Activated CD4-positive, alpha-beta T cell treated with anti-CD3 and anti-CD28 coated beads, Interleukin-2, amount 10 ng/mL, durations not matched to agents 7 days and 5 days (primary cell): Measurements from ENCODE around the gene MRTFB. TPM values are rescaled to one million over a fixed set of nuclear protein-coding genes. Genes with fewer than 3 reads are reported as not detected.
"Not testable (repeated sequence)": the region's sequence is repeated elsewhere in the genome, so short reads cannot be mapped to it uniquely, and the experiment has no call there.

Experiments used
- CTCF ChIA-PET: fragments of 350-600 bp; sonication (Branson Sonifier 250); formaldehyde crosslinking; loops from one replicate; lab custom pipeline; 2021; ENCODE audit warnings: antibody characterized with exemption; lab: Charles Lee
- POLR2A ChIA-PET: fragments of 350-600 bp; sonication (Branson Sonifier 250); formaldehyde crosslinking; loops from one replicate; lab custom pipeline; 2021; ENCODE audit warnings: antibody characterized with exemption; lab: Charles Lee
- DNase-seq: peaks from one replicate; pipeline ENCODE4 v3.0.0-alpha.2; 2020
- H3K27ac Mint-ChIP-seq: one replicate; pipeline ENCODE4 v1.8.0; 2021; ENCODE audit warnings: mild to moderate bottlenecking, moderate library complexity, mixed read lengths
- H3K27me3 Mint-ChIP-seq: one replicate; pipeline ENCODE4 v1.8.0; 2021; ENCODE audit warnings: mixed read lengths
- H3K36me3 Mint-ChIP-seq: one replicate; pipeline ENCODE4 v1.8.0; 2021; ENCODE audit warnings: low read depth, mixed read lengths
- H3K4me1 Mint-ChIP-seq: one replicate; pipeline ENCODE4 v1.8.0; 2021; ENCODE audit warnings: mixed read lengths
- H3K4me3 Mint-ChIP-seq: one replicate; pipeline ENCODE4 v1.8.0; 2021; ENCODE audit warnings: mild to moderate bottlenecking, moderate library complexity, mixed read lengths
- H3K9me3 Mint-ChIP-seq: one replicate; pipeline ENCODE4 v1.8.0; 2021; ENCODE audit warnings: mixed read lengths
- total RNA-seq, 2 experiments: library from RNA; stranded (reverse); gene quantifications; one replicate each; pipeline ENCODE4 v1.2.3, GENCODE V29; 2021

MRTFB gene
- total RNA-seq, 2 experiments from 2014 or later, result 17.7 to 21.2 TPM

- no peaks in the 10 kb centered on the region for H3K27me3 Mint-ChIP-seq
- CTCF ChIA-PET, result interaction anchor here (1.4 kb wide), 1 partner anchor 10 kb away, joined by 4 read pairs; no protein-coding TSS in a partner anchor
- H3K4me3 Mint-ChIP-seq, result no peak overlapping the region
- peaks cover 8% of the 10 kb centered on the region for H3K4me1 Mint-ChIP-seq
- POLR2A ChIA-PET, result no interaction called here
- no peak for DNase-seq
- no peak overlapping the region for H3K27ac Mint-ChIP-seq
- H3K9me3 Mint-ChIP-seq, result peaks cover 4% of the 10 kb centered on the region
- H3K36me3 Mint-ChIP-seq, result no peaks in the 10 kb centered on the region
Observed at GRCh38 chr16:14172200-14172809, 101.2 kb downstream of the MRTFB start.

DNA sequence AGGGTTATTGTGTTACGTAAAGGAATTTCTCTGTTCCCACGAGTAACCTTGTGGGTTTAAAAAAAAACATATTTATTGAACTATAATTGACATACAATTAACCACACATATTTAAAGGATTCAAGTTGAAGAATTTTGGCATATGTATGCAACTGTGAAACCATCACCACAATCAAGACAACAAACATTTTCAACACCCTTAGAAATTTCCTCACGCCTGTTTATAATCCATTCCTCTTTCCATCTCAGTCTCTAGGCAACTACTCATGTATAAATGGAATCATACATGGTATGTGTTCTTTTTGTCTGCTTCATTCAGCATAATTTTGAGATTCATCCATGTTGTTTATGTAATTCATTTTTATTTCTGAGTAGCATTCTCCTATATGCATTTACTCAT is 104.0 kb downstream of the MRTFB start:
- ChIA-PET CTCF (no interaction called here), POLR2A (no interaction called here)
- peaks cover 4% of the 10 kb centered on the region for H3K9me3 Mint-ChIP-seq
- DNase-seq, result no peak
- H3K27ac Mint-ChIP-seq, result no peak overlapping the region
- no peaks in the 10 kb centered on the region for H3K36me3 Mint-ChIP-seq
- no peaks in the 10 kb centered on the region for H3K27me3 Mint-ChIP-seq
- no peak overlapping the region for H3K4me3 Mint-ChIP-seq
- no peaks in the 10 kb centered on the region for H3K4me1 Mint-ChIP-seq

GRCh38 chr16:14177704-14178103 is 106.6 kb downstream of the MRTFB start:
- no peak for DNase-seq
- Mint-ChIP-seq H3K9me3 (no peaks in the 10 kb centered on the region), H3K27ac (no peak overlapping the region), H3K36me3 (no peaks in the 10 kb centered on the region), H3K4me1 (no peaks in the 10 kb centered on the region), H3K4me3 (no peak overlapping the region), H3K27me3 (no peaks in the 10 kb centered on the region)
- POLR2A ChIA-PET, result no interaction called here
- CTCF ChIA-PET, result no interaction called here

DNA sequence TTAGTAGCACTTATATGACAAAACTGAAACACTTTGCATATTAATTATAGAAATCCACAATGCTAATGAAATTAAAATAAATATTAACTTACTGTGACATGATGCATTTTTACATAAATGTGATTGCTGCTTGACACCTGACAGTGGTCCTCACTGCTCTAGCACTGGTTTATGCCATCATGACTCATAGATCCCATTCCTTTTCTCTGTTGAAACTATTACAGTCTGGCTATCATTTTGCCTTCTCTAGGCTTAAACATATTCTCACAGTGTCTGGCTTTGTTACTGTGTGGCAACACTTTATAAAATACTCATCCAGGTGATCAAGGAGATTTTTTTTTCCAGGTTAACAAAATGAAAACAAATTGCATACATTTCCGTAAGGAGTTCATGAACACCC is 108.0 kb downstream of the MRTFB start:
- H3K27ac Mint-ChIP-seq, result no peak overlapping the region
- H3K4me1 Mint-ChIP-seq, result no peaks in the 10 kb centered on the region
- H3K27me3 Mint-ChIP-seq, result no peaks in the 10 kb centered on the region
- DNase-seq, result no peak
- no peak overlapping the region for H3K4me3 Mint-ChIP-seq
- H3K9me3 Mint-ChIP-seq, result no peaks in the 10 kb centered on the region
- ChIA-PET POLR2A (no interaction called here), CTCF (no interaction called here)
- no peaks in the 10 kb centered on the region for H3K36me3 Mint-ChIP-seq

GRCh38 chr16:14180481-14180944 is 109.4 kb downstream of the MRTFB start:
- H3K4me1 Mint-ChIP-seq, result peaks cover 5% of the 10 kb centered on the region
- no peaks in the 10 kb centered on the region for H3K27me3 Mint-ChIP-seq
- no peak for DNase-seq
- CTCF ChIA-PET, result no interaction called here
- H3K9me3 Mint-ChIP-seq, result no peaks in the 10 kb centered on the region
- H3K4me3 Mint-ChIP-seq, result no peak overlapping the region
- H3K36me3 Mint-ChIP-seq, result no peaks in the 10 kb centered on the region
- POLR2A ChIA-PET, result no interaction called here
- H3K27ac Mint-ChIP-seq, result no peak overlapping the region

GRCh38 chr16:14181371-14182050 is 110.4 kb downstream of the MRTFB start:
- DNase-seq, result no peak
- Mint-ChIP-seq H3K4me3 (no peak overlapping the region), H3K9me3 (no peaks in the 10 kb centered on the region), H3K27me3 (no peaks in the 10 kb centered on the region), H3K4me1 (peaks cover 15% of the 10 kb centered on the region), H3K27ac (no peak overlapping the region), H3K36me3 (no peaks in the 10 kb centered on the region)
- ChIA-PET CTCF (no interaction called here), POLR2A (no interaction called here)

- H3K27ac Mint-ChIP-seq, result no peak overlapping the region
- peaks cover 22% of the 10 kb centered on the region for H3K4me1 Mint-ChIP-seq
- no peak overlapping the region for H3K4me3 Mint-ChIP-seq
- H3K9me3 Mint-ChIP-seq, result no peaks in the 10 kb centered on the region
- no peak for DNase-seq
- H3K36me3 Mint-ChIP-seq, result no peaks in the 10 kb centered on the region
- ChIA-PET POLR2A (no interaction called here), CTCF (no interaction called here)
- no peaks in the 10 kb centered on the region for H3K27me3 Mint-ChIP-seq
Observed at GRCh38 chr16:14182999-14183398, 111.9 kb downstream of the MRTFB start.

DNA sequence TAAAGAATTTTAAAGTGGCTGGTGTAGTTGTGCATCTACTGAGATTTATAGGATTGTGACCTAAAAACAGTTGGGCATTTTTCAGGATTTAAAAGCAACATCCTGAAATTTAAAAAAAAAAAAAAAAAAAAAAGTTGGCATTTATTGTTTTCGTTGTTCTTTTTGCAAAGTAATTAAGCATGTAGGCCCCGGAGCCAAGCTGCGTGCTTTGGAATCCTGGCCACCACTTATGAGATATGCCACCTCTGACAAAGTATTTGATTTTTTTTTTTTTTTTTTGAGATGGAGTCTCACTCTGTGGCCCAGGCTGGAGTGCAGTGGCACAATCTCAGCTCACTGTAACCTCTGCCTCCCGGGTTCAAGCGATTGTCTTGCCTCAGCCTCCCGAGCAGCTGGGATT is 112.8 kb downstream of the MRTFB start:
- H3K9me3 Mint-ChIP-seq, H3K36me3 Mint-ChIP-seq, H3K4me3 Mint-ChIP-seq, H3K27ac Mint-ChIP-seq, POLR2A ChIA-PET, DNase-seq, H3K27me3 Mint-ChIP-seq: not testable (repeated sequence)
- H3K4me1 Mint-ChIP-seq, result peaks cover 22% of the 10 kb centered on the region
- CTCF ChIA-PET, result interaction anchor here (1.0 to 1.7 kb wide), 3 partner anchors 17 to 264 kb away, joined by 4 to 5 read pairs (median 5); partner anchors contain the start of gene ERCC4

- Mint-ChIP-seq H3K9me3 (no peaks in the 10 kb centered on the region), H3K4me3 (no peak overlapping the region), H3K27ac (peak overlapping the region; percentile 15), H3K36me3 (no peaks in the 10 kb centered on the region), H3K4me1 (peaks cover 32% of the 10 kb centered on the region), H3K27me3 (no peaks in the 10 kb centered on the region)
- POLR2A ChIA-PET, result interaction anchor here (0.6 to 1.1 kb wide), 2 partner anchors 10 to 17 kb away, joined by 3 read pairs; no protein-coding TSS in a partner anchor
- CTCF ChIA-PET, result interaction anchor here (0.6 to 1.7 kb wide), 3 partner anchors 10 to 1847 kb away, joined by 3 to 5 read pairs (median 4); no protein-coding TSS in a partner anchor
- DNase-seq, result peak; percentile 24
Observed at GRCh38 chr16:14186007-14186794, 115.1 kb downstream of the MRTFB start.

DNA sequence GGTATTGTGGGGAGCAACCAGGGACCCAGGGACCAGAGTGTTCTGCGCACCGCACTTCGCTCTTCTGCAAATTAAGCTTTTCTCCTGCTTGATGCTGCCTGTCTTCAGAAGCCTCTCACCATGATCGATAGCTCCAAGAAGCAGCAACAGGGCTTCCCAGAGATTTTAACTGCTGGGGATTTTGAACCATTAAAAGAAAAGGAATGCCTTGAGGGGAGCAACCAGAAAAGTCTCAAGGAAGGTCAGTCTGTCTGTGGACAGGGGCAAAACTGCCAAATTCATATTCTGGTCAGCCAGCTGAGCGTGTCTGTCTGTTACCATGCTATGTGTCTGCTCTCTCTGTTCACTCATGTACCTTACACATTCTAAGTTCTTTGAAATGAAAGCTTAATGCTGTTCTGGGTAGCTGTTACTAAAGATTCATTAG is 115.7 kb downstream of the MRTFB start:
- Mint-ChIP-seq H3K27ac (peak overlapping the region; percentile 15), H3K9me3 (no peaks in the 10 kb centered on the region), H3K27me3 (no peaks in the 10 kb centered on the region), H3K4me1 (peaks cover 32% of the 10 kb centered on the region), H3K4me3 (no peak overlapping the region), H3K36me3 (no peaks in the 10 kb centered on the region)
- ChIA-PET CTCF (interaction anchor here (1.7 kb wide), 1 partner anchor 99 kb away, joined by 4 read pairs; no protein-coding TSS in a partner anchor), POLR2A (interaction anchor here (1.1 kb wide), 1 partner anchor 9 kb away, joined by 3 read pairs; no protein-coding TSS in a partner anchor)
- DNase-seq, result no peak

- ChIA-PET POLR2A (no interaction called here), CTCF (interaction anchor here (1.7 kb wide), 1 partner anchor 98 kb away, joined by 4 read pairs; no protein-coding TSS in a partner anchor)
- no peaks in the 10 kb centered on the region for H3K9me3 Mint-ChIP-seq
- no peak overlapping the region for H3K4me3 Mint-ChIP-seq
- no peaks in the 10 kb centered on the region for H3K36me3 Mint-ChIP-seq
- no peak for DNase-seq
- no peaks in the 10 kb centered on the region for H3K27me3 Mint-ChIP-seq
- H3K4me1 Mint-ChIP-seq, result peaks cover 34% of the 10 kb centered on the region
- no peak overlapping the region for H3K27ac Mint-ChIP-seq
Observed at GRCh38 chr16:14187517-14188338, 116.6 kb downstream of the MRTFB start.

DNA sequence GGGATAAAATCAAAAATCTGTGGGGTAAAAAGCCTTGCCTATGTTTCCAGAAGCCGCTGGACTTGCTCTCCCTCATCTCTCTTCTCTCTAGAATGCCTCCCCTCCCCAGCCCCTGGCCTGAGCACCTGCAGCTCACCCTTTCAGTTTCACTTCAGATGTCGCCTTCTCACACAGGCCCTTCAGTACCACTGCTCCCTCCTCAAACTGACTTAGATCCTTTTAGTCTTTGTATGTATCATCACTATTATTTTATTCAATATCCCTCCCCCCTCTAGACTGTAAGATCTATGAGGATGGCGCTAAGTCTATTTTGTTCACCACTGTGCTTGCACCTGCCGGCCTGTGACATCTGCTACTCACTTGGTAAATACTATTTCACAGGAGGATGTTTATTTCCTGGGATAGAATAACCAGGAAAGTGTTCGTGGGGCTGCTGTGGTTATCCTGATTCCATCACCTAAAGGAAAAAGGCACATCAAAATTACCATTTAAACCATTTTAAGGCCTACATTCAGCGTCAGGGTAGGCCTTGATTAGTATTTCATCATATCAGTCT is 122.3 kb downstream of the MRTFB start:
- ChIA-PET POLR2A (no interaction called here), CTCF (no interaction called here)
- peak; percentile 64 for DNase-seq
- peaks cover 50% of the 10 kb centered on the region for H3K4me1 Mint-ChIP-seq
- H3K27ac Mint-ChIP-seq, result peak overlapping the region; percentile 95
- H3K27me3 Mint-ChIP-seq, result no peaks in the 10 kb centered on the region
- H3K4me3 Mint-ChIP-seq, result peak overlapping the region; percentile 64
- peaks cover 1% of the 10 kb centered on the region for H3K36me3 Mint-ChIP-seq
- H3K9me3 Mint-ChIP-seq, result no peaks in the 10 kb centered on the region
